Breast epithelium (tissue), 4 donors: ENCODE data around the gene PTPN1. TPM values are rescaled to one million over a fixed set of nuclear protein-coding genes. Genes with fewer than 3 reads are reported as not detected.

Experiments used
- DNase-seq, 2 donors: peaks; one replicate each; pipeline ENCODE4 v3.0.0-alpha.2; 2019; ENCODE audit warnings: low spot score in 2 of 2
- H3K27ac ChIP-seq, 2 donors: fragments of 200-600 bp; sonication (generic) in 1 of 2; one replicate each; pipeline ENCODE4 v1.5.1; 2016 to 2019; ENCODE audit warnings: mild to moderate bottlenecking in 1 of 2
- H3K27me3 ChIP-seq, 2 donors: fragments of 200-600 bp; sonication (generic) in 1 of 2; one replicate each; pipeline versions ENCODE4 v1.5.1 to v1.6.0; 2017 to 2019; ENCODE audit warnings: control low read depth in 1 of 2, mild to moderate bottlenecking in 1 of 2
- H3K36me3 ChIP-seq: fragments of 200-600 bp; one replicate; pipeline ENCODE4 v1.5.1; 2019
- H3K4me1 ChIP-seq, 2 donors: fragments of 200-600 bp; sonication (generic); one replicate each; pipeline ENCODE4 v1.5.1; 2016 to 2019; ENCODE audit warnings: control low read depth in 1 of 2
- H3K4me3 ChIP-seq, 3 donors: fragments of 200-600 bp; sonication (generic); 1 replicate in 2 of 3; 2 replicates in 1 of 3; pipeline ENCODE4 v1.5.1; 2016 to 2019; ENCODE audit warnings: mild to moderate bottlenecking in 3 of 3, moderate library complexity in 2 of 3
- H3K9me3 ChIP-seq, 2 donors: fragments of 200-600 bp; sonication (generic) in 1 of 2; one replicate each; pipeline ENCODE4 v1.5.1; 2016 to 2019; ENCODE audit warnings: control low read depth in 1 of 2
- POLR2A ChIP-seq: fragments of 450-650 bp; IDR thresholded peaks from one replicate; pipeline ENCODE4 v1.6.1; 2016; ENCODE audit warnings: antibody characterized with exemption, mild to moderate bottlenecking, moderate library complexity
- POLR2AphosphoS5 ChIP-seq, 3 donors: sonication (generic); formaldehyde crosslinking; IDR thresholded peaks; one replicate each; pipeline ENCODE4 v1.6.1; 2017; ENCODE audit warnings: antibody characterized with exemption in 3 of 3
- intact Hi-C: fragments of 100-400 bp; cut with DNase I; formaldehyde crosslinking; loops from one replicate; pipeline ENCODE4 v1.15.1; 2023; ENCODE audit warnings: low total_unique reads
- total RNA-seq, 3 donors: library from RNA; depleted of rRNA; stranded (reverse); fragments of >200 nt; gene quantifications; one replicate each; pipeline ENCODE4 v1.1.0, GENCODE V29; 2016
- TF ChIP-seq, protein P1 (sequence below), 3 donors: fragments of 450-650 bp; IDR thresholded peaks; one replicate each; pipeline ENCODE4 v1.5.1; 2016 to 2017; ENCODE audit warnings: antibody characterized with exemption in 3 of 3, mild to moderate bottlenecking in 3 of 3, moderate library complexity in 3 of 3

Gene PTPN1
- total RNA-seq, 3 donors from 2014 or later = 23.8 to 29.2 (median 28.5) TPM

DNA sequence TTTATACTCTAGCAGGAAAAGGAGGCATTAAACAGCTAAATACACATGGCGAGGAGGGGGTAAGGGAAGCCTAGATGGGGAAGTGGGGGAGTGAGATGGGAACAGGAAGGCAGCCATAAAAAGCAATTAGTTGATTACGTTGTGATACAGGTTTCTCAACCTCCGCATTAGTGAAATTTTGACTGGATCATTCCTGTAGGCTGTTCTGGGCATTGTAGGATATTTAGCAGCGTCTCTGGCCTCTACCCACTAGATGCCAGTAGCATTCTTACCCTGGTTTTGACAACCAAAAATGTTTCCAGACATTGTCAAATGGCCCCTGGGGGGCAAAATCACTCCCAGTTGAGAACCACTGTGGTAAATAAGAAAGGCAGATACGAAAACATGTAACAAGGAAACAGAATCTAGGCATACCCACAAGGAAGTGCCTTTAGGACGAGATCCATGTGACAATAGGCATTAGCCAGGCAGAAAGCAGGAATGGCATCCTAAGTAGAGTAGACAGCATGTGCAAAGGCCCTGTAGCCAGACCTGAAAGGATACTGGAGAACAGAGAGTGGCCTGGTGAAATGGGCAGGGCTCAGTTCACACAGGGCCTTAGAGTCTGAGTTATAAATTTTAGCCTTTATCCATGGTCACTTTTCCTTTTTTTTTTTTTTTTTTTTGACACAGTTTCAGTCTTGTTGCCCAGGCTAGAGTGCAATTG is 25.8 kb upstream of the PTPN1 start:
- DNase-seq = no peak
- Histone ChIP-seq H3K36me3 (no peaks in the 10 kb centered on the region), H3K9me3 (no peaks in the 10 kb centered on the region), H3K4me1 (no peaks in the 10 kb centered on the region), H3K27me3 (no peaks in the 10 kb centered on the region), H3K27ac (peak overlapping the region; percentile 88 to 90), H3K4me3 (peak overlapping the region in 2 of 3 donors; percentile 59 to 62)
- TF ChIP-seq, protein P1, sequence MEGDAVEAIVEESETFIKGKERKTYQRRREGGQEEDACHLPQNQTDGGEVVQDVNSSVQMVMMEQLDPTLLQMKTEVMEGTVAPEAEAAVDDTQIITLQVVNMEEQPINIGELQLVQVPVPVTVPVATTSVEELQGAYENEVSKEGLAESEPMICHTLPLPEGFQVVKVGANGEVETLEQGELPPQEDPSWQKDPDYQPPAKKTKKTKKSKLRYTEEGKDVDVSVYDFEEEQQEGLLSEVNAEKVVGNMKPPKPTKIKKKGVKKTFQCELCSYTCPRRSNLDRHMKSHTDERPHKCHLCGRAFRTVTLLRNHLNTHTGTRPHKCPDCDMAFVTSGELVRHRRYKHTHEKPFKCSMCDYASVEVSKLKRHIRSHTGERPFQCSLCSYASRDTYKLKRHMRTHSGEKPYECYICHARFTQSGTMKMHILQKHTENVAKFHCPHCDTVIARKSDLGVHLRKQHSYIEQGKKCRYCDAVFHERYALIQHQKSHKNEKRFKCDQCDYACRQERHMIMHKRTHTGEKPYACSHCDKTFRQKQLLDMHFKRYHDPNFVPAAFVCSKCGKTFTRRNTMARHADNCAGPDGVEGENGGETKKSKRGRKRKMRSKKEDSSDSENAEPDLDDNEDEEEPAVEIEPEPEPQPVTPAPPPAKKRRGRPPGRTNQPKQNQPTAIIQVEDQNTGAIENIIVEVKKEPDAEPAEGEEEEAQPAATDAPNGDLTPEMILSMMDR (IDR thresholded peaks at IDR 0.05) = no peak
- TF ChIP-seq POLR2A = no peak
- no peak for TF ChIP-seq POLR2AphosphoS5 (IDR thresholded peaks at IDR 0.05)
- intact Hi-C loops = no loop called here

DNA sequence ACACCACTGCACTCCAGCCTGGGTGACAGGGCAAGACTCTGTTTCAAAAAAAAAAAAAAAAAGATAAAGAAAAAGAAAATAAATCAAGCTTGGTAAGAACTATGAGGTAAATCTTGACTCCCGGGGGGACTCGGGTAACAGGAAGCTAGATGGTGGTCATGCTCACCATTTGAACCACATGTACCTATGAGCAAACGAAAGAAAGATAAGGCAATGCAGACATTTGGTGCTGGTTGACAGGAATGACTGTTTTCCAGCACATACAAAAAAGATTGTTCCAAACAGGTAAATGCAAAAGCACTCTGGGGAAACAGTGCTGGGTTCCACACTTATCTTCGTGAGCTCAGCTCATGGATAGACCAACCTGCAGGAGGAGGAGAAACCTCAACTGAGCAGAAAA is 22.8 kb upstream of the PTPN1 start:
- no peak for TF ChIP-seq POLR2A
- no peaks in the 10 kb centered on the region for H3K36me3 ChIP-seq
- no peaks in the 10 kb centered on the region for H3K27me3 ChIP-seq
- no peaks in the 10 kb centered on the region for H3K9me3 ChIP-seq
- DNase-seq = no peak
- intact Hi-C loops = no loop called here
- H3K27ac ChIP-seq = no peak overlapping the region
- H3K4me1 ChIP-seq = no peaks in the 10 kb centered on the region
- no peak overlapping the region for H3K4me3 ChIP-seq

DNA sequence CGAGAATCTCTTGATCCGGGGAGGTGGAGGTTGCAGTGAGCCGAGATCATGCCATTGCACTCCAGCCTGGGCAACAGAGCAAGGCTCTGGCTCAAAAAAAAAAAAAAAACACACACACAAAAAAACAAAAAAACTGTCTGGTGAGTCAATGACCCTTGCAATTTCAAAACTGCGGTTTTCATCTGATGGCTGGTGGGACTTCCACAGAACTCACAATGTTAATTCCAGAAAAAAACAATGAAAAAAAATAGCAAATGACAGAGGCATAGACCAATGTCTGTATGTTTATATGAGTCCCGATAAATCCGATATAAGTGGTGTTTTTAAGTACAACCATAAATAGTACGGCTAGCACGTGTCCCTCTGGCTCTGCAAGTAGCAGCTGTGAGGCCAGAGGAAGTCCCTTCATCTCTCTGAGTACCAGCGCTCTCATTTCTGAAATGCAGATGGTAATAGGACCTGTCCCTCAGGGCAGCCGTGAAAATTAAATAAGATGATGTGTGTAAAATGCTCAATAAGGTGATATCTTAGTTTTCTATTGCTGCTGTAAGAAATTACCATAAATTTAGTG is 21.9 kb upstream of the PTPN1 start:
- Histone ChIP-seq H3K27me3 (no peaks in the 10 kb centered on the region), H3K27ac (no peak overlapping the region), H3K36me3 (no peaks in the 10 kb centered on the region), H3K4me1 (no peaks in the 10 kb centered on the region), H3K9me3 (no peaks in the 10 kb centered on the region), H3K4me3 (no peak overlapping the region)
- no peak for TF ChIP-seq POLR2AphosphoS5 (IDR thresholded peaks at IDR 0.05)
- TF ChIP-seq, protein P1 (IDR thresholded peaks at IDR 0.05) = no peak
- TF ChIP-seq POLR2A = no peak
- no peak for DNase-seq
- intact Hi-C loops = no loop called here

DNA sequence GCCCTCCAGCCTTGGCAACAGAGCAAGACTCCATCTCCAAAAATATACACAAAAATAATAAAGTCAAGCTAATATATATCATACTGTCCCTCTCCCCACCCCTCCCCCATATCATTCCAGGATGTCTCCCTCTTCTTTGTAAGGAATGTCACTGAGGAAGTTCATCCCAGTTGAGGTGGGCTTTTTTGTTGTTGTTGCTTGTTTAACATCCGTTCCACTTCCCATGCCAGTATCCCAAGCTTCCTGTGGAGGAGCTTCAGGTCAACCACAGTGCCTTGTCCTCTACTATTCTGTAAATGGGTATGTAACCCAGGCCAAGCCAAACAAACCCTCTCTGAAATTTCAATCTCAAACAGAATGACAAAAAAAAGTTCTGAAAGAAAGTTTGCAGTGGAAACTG is 19.0 kb upstream of the PTPN1 start:
- Histone ChIP-seq H3K36me3 (no peaks in the 10 kb centered on the region), H3K4me3 (no peak overlapping the region), H3K4me1 (no peaks in the 10 kb centered on the region), H3K27ac (no peak overlapping the region), H3K9me3 (no peaks in the 10 kb centered on the region), H3K27me3 (no peaks in the 10 kb centered on the region)
- no peak for TF ChIP-seq POLR2AphosphoS5 (IDR thresholded peaks at IDR 0.05)
- TF ChIP-seq, protein P1 (IDR thresholded peaks at IDR 0.05) = no peak
- TF ChIP-seq POLR2A = no peak
- intact Hi-C loops = no loop called here
- no peak for DNase-seq

- TF ChIP-seq, protein P1 (IDR thresholded peaks at IDR 0.05) = no peak
- no peak overlapping the region for H3K27ac ChIP-seq
- no peaks in the 10 kb centered on the region for H3K36me3 ChIP-seq
- no peaks in the 10 kb centered on the region for H3K27me3 ChIP-seq
- no peaks in the 10 kb centered on the region for H3K4me1 ChIP-seq
- H3K9me3 ChIP-seq = no peaks in the 10 kb centered on the region
- no peak for DNase-seq
- intact Hi-C loops = no loop called here
- no peak overlapping the region for H3K4me3 ChIP-seq
Observed at GRCh38 chr20:50491926-50492634, 18.1 kb upstream of the PTPN1 start.
